ENCODE measurements around the gene LEP.

Gene LEP

DNA sequence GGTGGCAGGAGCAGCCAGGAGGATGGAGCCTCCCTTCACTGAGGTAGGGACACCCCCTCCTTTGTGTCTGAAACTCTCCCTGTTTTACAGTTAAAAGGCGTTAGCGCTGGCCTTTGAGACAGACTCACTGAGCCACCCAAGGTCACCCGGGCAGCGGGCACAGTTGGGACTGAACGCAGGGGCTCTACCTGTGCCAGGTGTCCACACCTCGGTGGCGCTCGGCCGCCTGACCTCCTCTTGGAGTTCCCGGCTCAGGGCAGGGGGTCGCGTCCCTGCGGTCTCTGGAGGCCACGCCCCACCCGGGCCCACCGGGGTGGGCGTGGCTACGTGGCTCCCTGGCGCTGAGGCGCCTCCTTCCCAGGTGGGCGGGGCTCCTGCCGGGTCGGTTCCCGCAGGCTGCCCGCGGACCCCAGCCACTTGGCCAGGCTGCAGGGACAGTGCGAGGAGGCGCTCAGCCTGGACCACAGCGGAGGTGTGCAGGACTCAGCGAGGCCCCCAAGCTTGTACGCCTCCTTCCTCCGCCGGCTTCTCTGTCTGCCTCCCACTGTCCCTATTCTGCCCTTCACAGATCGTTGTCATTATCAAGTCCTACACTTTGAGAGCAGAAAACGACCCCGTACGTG, 39.9 kb upstream of the LEP start:
- FAIRE-seq (no peak), DNase-seq (ENCODE audit: insufficient read length, low spot score) (no peak)
- TF ChIP-seq, protein P1, sequence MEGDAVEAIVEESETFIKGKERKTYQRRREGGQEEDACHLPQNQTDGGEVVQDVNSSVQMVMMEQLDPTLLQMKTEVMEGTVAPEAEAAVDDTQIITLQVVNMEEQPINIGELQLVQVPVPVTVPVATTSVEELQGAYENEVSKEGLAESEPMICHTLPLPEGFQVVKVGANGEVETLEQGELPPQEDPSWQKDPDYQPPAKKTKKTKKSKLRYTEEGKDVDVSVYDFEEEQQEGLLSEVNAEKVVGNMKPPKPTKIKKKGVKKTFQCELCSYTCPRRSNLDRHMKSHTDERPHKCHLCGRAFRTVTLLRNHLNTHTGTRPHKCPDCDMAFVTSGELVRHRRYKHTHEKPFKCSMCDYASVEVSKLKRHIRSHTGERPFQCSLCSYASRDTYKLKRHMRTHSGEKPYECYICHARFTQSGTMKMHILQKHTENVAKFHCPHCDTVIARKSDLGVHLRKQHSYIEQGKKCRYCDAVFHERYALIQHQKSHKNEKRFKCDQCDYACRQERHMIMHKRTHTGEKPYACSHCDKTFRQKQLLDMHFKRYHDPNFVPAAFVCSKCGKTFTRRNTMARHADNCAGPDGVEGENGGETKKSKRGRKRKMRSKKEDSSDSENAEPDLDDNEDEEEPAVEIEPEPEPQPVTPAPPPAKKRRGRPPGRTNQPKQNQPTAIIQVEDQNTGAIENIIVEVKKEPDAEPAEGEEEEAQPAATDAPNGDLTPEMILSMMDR (IDR thresholded peaks at IDR 0.05; ENCODE audit: insufficient read depth, missing control alignments), result no peak

DNA sequence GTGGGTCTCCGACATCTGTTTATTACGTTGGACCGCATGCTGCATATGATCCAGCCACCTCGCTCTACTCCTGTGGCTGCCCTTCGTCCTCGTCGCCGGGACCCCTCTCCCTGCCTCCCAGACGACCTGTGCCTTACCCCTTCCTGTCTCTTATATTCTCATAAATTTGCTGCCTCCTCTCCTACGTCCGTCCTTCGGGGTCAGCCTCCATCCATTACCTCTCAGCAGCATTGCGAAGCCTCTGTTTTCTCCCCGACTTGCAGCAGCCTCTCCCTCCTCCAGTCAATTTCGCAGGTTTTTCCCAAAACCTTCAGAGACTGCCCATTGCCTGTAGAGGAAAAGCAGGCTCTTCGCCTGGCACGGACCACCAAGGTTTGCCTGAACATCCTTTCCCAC, 39.4 kb upstream of the LEP start:
- TF ChIP-seq, protein P1 (IDR thresholded peaks at IDR 0.05; ENCODE audit: insufficient read depth, missing control alignments), result no peak
- no peak for DNase-seq (ENCODE audit: insufficient read length, low spot score)
- FAIRE-seq, result no peak

DNA sequence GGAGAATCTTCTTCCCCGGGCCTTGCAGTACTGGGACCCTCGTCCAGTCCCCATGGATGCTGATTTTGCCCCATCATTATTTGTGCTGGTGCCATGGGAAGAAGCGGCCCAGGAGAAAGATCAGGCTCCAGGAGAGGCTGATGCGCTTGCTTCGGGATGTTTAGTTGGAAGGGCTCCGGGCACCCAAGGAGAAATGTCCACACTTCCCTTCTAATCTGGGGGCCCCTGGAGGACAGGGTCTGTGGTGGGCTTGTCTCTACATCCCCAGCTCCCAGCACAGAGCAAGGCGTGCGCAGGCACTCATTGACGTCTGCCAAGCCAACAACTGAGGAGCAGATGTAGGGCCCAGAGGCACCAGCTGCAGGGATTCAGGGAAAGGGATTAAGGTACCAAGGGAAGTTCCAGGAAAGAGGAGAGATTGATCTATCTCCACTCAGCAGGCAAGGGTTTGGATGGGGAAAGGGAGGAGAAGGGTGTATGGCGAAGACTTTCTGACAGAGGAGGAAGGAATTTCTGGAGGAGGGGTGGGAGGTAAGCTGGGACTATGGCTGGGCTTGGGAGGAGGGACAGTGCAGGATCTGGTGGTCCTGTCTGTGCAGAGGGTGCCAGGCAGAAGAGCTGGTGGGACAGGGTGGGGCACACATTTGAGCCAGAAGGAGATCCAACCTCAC, 38.7 kb upstream of the LEP start:
- FAIRE-seq (no peak), DNase-seq (ENCODE audit: insufficient read length, low spot score) (no peak)
- TF ChIP-seq, protein P1 (IDR thresholded peaks at IDR 0.05; ENCODE audit: insufficient read depth, missing control alignments), result no peak

DNA sequence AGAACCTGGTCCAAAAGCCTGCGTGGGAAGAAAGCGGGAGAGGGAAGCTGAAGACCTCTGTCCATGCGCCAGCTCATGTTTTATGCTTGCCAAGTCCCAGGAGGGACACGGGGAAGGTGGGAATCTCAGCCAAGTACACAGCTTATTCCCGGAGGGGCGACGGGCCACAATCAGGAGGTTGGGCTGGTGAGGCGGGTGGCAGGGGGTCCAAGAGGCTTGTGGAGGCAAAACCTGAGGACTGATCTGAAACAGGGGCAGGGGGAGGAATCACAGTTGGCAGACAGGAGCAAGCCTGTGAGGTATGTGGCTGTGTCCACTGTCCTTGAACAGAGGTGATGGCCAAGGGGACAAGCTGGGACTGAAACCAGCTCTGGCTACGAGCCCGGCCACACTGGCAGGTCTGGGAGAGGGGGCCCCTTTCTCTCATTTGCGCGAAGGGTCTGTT, 38.0 kb upstream of the LEP start:
- TF ChIP-seq, protein P1 (IDR thresholded peaks at IDR 0.05; ENCODE audit: insufficient read depth, missing control alignments), result no peak
- FAIRE-seq (no peak), DNase-seq (ENCODE audit: insufficient read length, low spot score) (no peak)

DNA sequence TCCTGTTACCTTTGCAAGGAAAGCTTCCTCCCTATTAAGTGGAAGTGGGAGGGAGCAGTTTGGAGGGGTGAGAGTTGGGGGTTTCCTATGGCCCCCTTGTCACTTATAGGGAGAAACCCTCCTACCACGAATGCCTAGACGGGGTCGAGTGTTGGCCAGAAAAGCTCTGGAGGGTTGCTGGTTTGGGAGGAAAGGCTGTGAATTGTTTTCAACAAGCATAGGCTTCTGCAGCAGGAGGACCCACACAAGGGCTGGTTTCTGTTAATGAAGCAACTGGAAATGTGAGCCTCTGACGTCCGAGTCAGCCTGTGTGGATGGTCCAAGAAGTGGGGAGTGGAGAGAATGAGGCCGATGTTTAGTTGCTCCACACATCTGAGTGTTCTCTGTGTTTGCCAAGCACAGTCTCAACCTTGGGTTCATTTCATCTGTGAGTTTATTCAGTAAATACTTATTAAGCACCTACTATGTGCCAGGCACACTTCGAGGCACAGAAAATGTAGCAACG, 37.3 kb upstream of the LEP start:
- DNase-seq (ENCODE audit: insufficient read length, low spot score) (no peak), FAIRE-seq (no peak)

DNA sequence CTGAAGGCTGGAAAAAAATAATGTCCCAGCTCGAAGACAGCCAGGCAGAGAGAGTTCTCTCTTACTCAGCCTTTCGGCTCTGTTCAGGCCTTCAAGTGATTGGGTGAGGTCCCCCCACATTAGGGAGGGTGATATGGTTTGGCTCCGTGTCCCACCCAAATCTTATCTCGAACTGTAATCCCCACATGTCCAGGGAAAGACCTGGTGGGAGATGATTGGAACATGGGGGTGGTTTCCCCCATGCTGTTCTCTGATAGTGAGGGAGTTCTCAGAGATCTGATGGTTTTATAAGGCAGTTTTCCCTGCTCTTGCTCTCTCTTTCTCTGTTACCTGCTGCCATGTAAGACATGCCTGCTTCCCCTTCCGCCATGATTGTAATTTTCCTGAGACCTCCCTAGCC, 36.6 kb upstream of the LEP start:
- FAIRE-seq, result no peak
- TF ChIP-seq, protein P1 (IDR thresholded peaks at IDR 0.05; ENCODE audit: insufficient read depth, missing control alignments), result no peak
- no peak for DNase-seq (ENCODE audit: insufficient read length, low spot score)

More for the DNA sequence above, 37.3 kb upstream of the LEP start:
- TF ChIP-seq, protein P1 (IDR thresholded peaks at IDR 0.05; ENCODE audit: insufficient read depth, missing control alignments), result no peak

DNA sequence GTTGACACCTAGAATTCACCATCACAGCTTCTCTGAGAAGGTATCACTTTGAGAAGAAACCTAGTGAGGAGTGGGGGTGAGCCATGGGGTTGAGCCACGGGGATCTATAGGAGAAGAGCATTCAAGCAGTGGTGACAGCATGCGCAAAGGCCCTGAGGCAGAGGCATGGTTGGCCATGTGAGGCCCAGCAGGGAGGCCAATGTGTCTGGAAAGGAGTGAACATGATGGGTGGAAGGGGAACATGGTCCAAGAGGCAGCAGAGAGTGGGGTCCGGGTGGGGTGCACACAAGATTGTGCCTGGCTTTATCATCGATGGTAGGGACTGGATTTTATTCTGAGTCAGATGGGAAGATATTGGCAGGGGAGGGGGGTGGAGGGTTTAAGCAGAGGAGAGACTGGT, 36.0 kb upstream of the LEP start:
- TF ChIP-seq, protein P1 (IDR thresholded peaks at IDR 0.05; ENCODE audit: insufficient read depth, missing control alignments), result no peak
- DNase-seq (ENCODE audit: insufficient read length, low spot score), result no peak
- FAIRE-seq, result no peak

Measured in D721Med (cell line).